COLO829 (cell line): ENCODE results near the gene ITM2B.
"Not testable (repeated sequence)": the region's sequence is repeated elsewhere in the genome, so short reads cannot be mapped to it uniquely, and the experiment has no call there.

Source experiments
- DNase-seq: peaks from one replicate; pipeline ENCODE4 v3.0.0; 2012; ENCODE audit warnings: low spot score

ITM2B gene

GRCh38 chr13:48233046-48233888, at the start of gene ITM2B:
Gene ITM2B (plus strand): TSS chr13:48233206. CDS start chr13:48233361, 155 bp downstream.
- DNase-seq = no peak

- DNase-seq = no peak
These were observed 48.7 kb upstream of the ITM2B start for GRCh38 chr13:48184260-48184659.

GRCh38 chr13:48185018-48185417, 48.0 kb upstream of the ITM2B start:
- DNase-seq = no peak

GRCh38 chr13:48186722-48187121, 46.3 kb upstream of the ITM2B start:
- DNase-seq = no peak

GRCh38 chr13:48188131-48188530, 44.9 kb upstream of the ITM2B start:
- DNase-seq = no peak

- no peak for DNase-seq
These were observed 44.4 kb upstream of the ITM2B start for GRCh38 chr13:48188601-48189000.

- DNase-seq = no peak
These were observed 43.8 kb upstream of the ITM2B start for GRCh38 chr13:48189171-48189570.

- DNase-seq = no peak
These were observed 40.5 kb upstream of the ITM2B start for GRCh38 chr13:48192411-48192935.

GRCh38 chr13:48194379-48194754, 38.6 kb upstream of the ITM2B start:
- DNase-seq = peak; percentile 58

- no peak for DNase-seq
These were observed 33.5 kb upstream of the ITM2B start for GRCh38 chr13:48199404-48199946.

- DNase-seq = no peak
These were observed 32.0 kb upstream of the ITM2B start for GRCh38 chr13:48201044-48201443.

- DNase-seq = not testable (repeated sequence)
These were observed 25.8 kb upstream of the ITM2B start for GRCh38 chr13:48207207-48207606.

GRCh38 chr13:48210178-48210577, 22.8 kb upstream of the ITM2B start:
- no peak for DNase-seq

GRCh38 chr13:48214519-48215121, 18.4 kb upstream of the ITM2B start:
- no peak for DNase-seq

GRCh38 chr13:48215511-48216203, 17.3 kb upstream of the ITM2B start:
- DNase-seq = not testable (repeated sequence)

- no peak for DNase-seq
These were observed 16.7 kb upstream of the ITM2B start for GRCh38 chr13:48216204-48216711.

- DNase-seq = no peak
These were observed 12.4 kb upstream of the ITM2B start for GRCh38 chr13:48220592-48220980.

- no peak for DNase-seq
These were observed 11.9 kb upstream of the ITM2B start for GRCh38 chr13:48220981-48221685.

GRCh38 chr13:48221686-48222187, 11.3 kb upstream of the ITM2B start:
- DNase-seq = no peak

- DNase-seq = no peak
These were observed 10.4 kb upstream of the ITM2B start for GRCh38 chr13:48222358-48223301.
